Testis (tissue), 2 donors: ENCODE results near the gene SLC9A9.

Experiments
- POLR2A ChIP-seq: fragments of 450-650 bp; IDR thresholded peaks from one replicate; pipeline ENCODE4 v1.6.1; 2017; ENCODE audit warnings: antibody characterized with exemption, mild to moderate bottlenecking, moderate library complexity
- TF ChIP-seq, protein P1 (sequence below), 3 experiments: fragments of 450-650 bp in 2 of 3; fragments of 200-600 bp in 1 of 3; sonication (generic) in 1 of 3; IDR thresholded peaks; one replicate each; pipeline ENCODE4 v1.5.1; 2016 to 2019; ENCODE audit warnings: antibody characterized with exemption in 3 of 3, mild to moderate bottlenecking in 2 of 3, moderate library complexity in 1 of 3

DNA sequence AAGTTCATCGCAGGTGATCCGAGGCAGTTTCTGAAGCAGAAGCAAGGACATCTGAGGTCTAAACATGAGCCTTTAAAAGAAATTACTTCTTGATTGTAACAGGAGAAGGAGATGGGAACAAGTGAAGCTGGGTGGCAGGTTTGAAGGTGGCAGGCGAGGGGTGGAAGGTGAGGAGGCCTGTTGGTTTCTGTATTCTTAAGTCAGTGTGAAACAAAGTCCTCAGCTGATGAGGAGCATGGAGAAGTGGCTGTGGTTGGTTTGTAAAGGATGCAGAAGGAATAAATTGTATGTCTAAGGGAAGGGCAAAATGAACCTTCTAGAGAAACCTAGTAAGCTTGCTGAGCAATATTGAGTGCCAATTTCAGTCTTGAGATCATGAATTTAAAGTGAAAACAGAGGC lies 429.9 kb downstream of the SLC9A9 start:
- TF ChIP-seq, protein P1, sequence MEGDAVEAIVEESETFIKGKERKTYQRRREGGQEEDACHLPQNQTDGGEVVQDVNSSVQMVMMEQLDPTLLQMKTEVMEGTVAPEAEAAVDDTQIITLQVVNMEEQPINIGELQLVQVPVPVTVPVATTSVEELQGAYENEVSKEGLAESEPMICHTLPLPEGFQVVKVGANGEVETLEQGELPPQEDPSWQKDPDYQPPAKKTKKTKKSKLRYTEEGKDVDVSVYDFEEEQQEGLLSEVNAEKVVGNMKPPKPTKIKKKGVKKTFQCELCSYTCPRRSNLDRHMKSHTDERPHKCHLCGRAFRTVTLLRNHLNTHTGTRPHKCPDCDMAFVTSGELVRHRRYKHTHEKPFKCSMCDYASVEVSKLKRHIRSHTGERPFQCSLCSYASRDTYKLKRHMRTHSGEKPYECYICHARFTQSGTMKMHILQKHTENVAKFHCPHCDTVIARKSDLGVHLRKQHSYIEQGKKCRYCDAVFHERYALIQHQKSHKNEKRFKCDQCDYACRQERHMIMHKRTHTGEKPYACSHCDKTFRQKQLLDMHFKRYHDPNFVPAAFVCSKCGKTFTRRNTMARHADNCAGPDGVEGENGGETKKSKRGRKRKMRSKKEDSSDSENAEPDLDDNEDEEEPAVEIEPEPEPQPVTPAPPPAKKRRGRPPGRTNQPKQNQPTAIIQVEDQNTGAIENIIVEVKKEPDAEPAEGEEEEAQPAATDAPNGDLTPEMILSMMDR (IDR thresholded peaks at IDR 0.05) = no peak
- no peak for TF ChIP-seq POLR2A
